Skin of body (tissue), 2 donors: Measurements from ENCODE around the gene EVA1C. TPM values are rescaled to one million over a fixed set of nuclear protein-coding genes. Genes with fewer than 3 reads are reported as not detected.
"Not testable (repeated sequence)": the region's sequence is repeated elsewhere in the genome, so short reads cannot be mapped to it uniquely, and the experiment has no call there.

ENCODE experiments used
- DNase-seq: peaks from one replicate; lab custom pipeline; 2025; lab: John Stamatoyannopoulos, UW
- total RNA-seq: library from RNA; depleted of rRNA; stranded (reverse); fragments of >200 nt; gene quantifications from one replicate; pipeline ENCODE4 v1.2.3, GENCODE V29; 2014

EVA1C gene
- total RNA-seq, 1 donor from 2014 or later: 5.3 TPM

DNA sequence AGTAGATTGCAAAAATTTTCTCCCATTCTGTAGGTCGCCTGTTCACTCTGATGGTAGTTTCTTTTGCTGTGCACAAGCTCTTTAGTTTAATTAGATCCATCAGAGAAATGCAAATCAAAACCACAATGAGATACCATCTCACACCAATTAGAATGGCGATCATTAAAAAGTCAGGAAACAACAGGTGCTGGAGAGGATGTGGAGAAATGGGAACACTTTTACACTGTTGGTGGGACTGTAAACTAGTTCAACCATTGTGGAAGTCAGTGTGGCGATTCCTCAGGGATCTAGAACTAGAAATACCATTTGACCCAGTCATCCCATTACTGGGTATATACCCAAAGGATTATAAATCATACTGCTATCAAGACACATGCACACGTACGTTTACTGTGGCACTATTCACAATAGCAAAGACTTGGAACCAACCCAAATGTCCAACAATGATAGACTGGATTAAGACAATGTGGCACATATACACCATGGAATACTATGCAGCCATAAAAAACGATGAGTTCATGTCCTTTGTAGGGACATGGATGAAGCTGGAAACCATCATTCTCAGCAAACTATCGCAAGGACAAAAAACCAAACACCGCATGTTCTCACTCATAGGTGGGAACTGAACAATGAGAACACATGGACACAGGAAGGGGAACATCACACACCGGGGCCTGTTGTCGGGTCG is 21.8 kb upstream of the EVA1C start:
- not testable (repeated sequence) for DNase-seq

DNA sequence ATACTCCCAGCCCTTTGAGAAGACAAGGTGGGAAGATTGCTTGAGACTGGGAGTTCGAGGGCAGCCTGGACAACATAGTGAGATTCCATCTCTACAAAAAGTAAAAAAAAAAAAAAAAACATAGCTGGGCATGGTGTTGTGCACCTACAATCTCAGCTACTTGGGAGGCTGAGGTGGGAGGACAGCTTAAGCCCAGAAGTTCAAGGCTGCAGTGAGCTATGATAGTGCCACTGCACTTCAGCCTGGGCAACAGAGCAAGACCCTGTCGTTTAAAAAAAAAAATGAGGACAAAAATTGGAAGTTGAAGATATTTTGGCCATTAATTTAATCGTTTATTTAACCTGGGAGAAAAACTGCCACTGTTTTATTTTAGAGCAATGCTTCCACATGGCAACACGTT is 20.8 kb upstream of the EVA1C start:
- no peak for DNase-seq

DNA sequence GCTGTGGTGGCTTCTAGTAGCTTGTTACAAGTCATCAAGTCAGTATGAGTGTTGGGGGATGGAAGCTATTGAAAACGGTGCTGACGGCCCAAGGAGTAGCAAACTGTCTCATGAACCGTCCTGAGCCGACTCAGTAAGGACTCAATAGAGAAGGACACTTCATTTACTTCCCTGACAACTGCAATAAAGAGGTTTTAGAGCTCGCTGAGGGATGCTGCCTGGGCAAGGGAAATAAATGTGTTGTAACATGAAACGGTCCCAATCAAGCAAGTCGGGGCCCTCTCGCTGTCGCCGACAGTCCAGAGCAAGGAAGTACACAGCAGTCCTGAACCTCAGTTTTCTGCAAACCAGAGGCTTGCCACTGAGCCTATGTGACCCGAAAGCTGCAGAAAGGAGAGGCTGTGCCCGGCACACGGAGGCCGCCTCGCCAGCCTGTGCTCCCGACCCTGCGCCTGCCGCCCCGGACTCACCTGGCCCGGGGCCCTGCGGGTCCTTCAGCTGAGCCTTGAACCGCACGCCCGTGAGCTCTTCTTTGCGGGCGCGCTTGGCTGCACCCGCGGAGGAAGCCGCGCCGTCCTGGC is 20.1 kb upstream of the EVA1C start:
- DNase-seq: no peak

DNA sequence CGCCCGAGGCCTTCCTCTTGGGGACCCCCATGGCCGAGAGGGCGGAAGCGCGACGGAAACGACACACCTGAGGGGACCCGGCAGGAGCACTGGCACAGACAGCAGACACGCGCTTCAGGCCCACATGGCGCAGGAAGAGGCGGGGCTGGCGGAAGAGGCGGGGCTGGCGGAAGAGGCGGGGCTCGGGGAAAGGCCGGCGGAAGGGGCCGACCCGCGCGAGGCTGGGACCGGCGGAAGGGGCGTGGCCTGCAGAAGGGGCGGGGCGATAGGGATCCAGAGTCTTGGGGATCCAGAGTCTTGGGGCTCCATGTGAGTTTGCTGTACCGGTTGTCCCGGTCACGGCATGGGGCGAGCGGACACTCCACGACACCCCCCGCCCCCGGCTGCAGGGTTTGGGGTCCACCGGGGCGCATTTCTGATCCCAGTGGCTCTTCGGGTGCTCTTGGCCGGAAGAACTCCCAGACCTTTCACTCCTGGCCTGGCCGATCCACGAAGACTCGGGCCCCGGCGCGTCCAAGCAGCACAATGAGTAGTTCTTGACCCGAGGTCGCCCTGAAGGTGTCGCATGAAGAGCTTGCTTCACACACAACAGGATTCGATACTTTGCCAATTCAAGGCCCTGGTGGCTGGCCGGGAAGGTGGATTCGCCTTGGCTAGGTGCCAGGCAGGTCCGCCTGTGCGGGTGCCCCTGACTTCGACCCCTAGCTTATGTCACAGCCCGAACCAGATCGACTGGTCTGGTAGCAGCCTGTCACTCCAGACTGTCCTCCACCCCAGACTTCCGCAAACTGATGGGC is 19.4 kb upstream of the EVA1C start, which contains the start of gene URB1:
Gene URB1, minus strand, starts transcription at position 133 of the 797 bp plus-strand sequence. Its CDS starts 102 bp downstream, at position 31.
- DNase-seq: peak; percentile 64

DNA sequence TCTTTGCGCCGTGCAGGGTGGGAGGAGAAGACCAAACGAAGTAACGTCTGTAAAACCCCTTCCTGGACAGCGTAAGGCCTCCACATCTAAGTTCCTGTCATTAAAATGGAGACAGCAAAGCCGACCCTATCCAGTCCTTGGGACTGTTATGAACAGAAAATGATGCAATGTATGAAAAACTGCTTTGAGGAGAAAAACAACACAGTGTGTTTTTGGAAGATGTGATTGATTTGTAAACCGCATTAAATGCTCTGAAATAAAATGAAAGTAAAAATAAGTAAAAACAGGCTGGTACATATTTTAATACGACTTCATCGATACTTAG is 18.9 kb upstream of the EVA1C start:
- no peak for DNase-seq

DNA sequence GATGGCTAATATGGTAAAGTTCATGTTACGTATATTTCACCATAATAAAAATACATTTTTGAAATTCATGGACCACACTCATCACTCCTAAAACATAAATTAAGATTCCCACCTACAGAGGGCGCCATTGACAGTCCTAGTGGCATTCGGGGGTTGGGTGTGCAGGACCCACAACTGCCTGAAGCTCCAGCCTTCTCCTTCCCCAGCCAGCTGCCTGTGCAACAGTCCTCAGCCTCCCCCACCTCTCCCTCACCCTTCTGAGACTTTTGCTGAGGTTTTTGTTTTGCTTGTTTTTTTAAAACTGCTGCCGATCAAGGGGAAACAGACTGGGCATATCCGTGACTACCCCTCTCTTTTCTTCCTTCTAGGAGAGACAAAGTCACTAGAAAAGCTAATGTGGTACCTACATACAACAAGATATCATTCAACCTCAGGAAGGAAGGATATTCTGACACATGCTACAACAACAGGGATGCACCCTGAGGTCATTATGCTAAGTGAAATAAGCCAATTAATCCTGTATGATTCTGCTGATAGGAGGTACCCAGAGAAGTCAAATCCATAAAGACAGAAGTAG is 9.2 kb upstream of the EVA1C start:
- peak; percentile 16 for DNase-seq

DNA sequence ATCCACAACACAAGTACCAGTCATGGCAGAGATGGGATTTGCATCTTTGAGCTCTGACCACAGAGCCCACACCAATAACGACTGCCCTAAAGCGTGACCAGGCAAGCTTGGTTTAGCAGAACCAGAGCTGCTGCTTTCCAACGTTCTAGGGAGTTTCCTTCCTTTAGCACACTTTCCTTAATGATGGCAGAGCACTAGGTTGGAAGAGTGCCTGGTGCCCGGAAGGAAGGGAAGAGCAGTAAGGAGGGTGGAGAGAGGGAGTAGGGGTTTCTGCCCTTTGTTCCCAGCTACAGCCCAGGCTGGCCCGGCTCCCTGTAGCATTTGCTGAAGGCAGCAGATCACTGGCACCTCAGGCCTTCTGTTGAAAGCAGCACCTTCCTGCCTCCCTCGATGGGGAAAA is 6.1 kb upstream of the EVA1C start:
- no peak for DNase-seq

DNA sequence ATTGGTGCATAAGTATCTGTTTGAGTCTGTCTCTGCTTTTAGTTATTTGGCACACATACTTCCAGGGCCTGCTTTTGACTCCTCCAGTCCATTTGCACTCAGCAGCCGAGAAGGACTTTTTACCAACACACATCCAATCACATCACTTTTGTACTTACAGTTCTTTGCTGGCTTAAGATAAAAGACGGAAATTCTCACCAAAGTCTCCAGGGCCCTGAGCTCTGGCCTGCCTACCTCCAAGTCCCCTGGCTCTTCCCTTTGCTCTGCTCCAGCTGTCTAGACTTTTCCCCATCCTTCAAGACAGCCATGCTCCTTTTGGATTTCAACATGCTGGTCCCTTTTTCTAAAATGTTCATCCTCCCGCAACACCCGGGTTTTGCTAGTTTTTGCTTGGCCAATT is 2.2 kb upstream of the EVA1C start:
- no peak for DNase-seq

DNA sequence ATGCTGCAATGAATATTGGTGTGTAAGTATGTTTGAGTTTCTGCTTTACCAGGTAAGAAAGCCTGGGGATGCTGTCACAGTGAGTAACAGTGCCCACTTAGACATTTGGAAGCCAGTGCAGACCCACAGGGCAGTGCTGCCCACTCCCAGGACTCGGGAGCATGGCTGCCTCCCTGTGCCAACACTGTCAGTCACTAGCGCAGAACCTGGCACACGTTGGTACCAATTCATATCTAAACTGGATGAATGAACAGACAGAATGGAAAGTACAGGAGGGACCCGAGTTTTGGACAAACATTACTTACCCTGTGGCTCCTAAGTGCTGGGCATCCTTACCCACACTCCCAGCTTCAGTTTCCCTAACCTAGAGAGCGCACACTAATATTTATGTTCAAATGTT is 1.6 kb upstream of the EVA1C start:
- no peak for DNase-seq

DNA sequence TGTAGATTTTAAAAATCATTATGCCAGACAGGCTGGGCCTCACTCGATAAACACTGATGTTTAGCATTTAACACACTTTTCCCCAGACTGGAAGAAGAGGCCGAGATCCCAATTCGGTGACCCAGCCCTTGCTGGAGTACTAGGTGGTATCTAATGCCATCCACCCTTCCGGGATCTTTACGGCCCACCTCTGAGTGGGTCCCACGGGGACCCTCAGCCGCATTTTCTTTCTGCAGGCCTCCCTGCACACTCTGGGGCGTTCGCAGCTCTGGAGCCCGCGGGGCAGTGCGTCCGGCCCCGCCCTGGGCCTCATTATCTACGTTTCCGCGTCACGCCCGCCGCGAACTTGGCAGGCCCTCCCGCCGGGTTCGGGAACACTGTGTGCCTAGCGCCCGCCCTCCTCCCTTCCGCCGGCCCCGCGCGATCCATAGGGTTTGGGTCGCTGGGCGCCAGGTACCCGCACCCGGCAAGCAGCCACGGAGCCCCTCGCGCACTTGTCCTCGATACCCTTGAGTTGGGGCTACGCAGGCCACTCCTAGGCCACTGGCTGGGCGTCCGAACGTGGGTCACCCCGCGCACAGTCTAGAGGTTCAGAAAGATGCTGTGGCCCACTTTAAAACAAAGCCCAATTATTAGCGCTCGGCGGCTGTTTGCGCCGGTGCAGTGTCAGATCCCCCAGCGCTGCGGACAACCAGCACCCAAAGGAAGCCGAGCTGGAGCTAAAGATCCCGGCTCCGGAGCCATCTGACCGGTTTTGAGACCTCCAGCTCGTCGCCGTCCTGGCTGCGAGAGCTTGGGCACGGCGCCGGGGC is 950 bp upstream of the EVA1C start:
- DNase-seq: no peak

DNA sequence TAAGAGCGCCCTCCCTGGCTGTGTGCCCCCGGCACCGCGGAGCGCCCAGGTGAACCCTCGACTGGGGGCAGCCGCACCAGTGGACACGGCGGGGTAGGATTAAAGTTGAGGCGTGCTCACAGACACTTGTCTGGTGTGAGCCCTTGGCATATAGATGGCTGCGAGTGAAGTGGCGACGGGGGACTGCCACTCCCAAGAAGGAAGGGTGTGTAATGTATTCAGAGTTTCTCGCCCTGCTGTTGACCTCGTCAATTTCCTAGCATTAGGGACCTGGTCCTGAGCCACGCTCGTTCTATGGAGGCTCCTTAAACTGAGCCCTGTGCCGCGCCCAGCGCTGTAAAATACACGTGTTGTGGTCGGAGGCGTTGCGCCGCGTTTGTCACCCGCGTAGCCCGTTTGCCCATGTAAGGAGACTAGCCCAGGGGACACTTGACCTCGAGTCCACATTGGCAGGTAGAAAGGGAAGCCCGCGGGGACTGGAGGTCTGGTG is 554 bp downstream of the EVA1C start:
- no peak for DNase-seq

DNA sequence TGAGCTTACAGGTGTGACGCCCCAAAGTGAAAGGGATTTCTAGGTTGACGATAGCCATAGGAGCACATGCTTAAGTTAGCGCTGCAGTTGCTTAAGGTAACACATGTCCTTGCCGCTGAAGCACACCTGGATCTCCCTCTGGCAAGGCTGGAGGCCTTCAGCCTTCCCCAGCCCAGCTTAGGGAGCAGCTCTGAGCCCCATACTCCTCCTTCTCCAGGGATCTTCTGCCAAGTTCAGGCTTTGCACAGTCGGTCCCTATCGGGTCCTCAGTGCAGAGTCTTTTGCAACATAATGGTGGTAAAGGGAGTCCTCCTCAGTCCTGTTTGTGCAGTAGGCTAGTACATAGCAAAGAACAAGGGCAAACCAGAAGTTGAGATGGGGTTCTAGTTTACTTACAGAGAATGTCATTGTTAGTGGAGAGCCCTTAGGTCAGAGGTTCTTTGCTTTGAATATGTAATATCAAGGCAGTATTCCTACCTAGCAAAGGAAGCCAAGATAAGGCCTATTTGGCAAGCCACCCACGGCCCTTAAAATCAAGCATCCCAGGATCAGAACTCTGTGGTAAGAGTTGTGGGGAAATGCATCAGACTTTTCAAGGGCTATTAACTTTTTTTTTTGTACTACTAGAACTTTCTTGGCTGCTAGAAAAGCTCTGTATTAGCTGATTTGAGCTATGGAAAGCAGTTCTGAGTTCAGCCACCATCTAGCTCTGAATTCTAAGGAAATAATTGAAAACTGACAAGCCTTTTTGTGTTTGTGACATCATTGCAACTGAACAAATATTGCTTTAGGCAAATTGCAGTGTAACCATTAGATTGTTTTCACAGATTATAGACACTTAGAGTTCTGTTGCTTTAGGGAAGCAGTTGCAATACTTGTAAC is 1.4 kb downstream of the EVA1C start:
- no peak for DNase-seq

DNA sequence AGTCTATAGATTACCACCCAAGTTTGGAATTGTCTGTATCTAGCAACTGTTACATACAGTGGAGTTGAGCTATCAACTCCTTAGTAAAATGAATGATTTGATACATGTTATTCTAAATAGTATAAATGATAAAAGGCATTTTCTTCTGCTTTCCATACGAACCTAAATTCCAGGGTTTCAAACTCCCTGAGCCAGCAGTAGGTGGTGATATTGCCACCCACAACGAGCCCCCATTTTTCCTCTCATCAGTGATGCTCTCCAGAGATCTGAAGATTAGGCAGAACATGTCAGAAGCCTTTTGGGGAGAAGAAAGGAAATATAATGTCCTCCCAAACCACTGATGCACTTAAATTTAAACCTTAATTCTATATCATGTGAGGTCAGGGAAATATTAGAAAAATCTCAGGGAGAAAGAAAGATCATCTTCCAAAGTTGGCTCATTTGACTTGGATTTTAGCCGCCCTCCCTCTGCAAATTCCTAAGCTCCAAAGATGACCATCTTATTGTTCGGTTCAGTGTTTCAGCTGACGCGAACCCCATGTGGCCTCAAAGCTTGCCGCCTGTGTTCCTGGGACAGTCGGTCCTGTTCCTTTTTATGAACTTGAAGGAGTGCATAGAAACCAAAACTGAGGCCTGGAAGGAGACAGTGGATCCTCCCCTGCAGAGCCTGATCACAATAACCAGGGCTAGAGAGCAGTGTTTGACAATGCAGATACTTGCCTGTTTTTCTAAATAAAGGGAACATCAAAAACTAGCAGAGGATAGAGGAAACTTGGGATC is 2.3 kb downstream of the EVA1C start:
- no peak for DNase-seq

DNA sequence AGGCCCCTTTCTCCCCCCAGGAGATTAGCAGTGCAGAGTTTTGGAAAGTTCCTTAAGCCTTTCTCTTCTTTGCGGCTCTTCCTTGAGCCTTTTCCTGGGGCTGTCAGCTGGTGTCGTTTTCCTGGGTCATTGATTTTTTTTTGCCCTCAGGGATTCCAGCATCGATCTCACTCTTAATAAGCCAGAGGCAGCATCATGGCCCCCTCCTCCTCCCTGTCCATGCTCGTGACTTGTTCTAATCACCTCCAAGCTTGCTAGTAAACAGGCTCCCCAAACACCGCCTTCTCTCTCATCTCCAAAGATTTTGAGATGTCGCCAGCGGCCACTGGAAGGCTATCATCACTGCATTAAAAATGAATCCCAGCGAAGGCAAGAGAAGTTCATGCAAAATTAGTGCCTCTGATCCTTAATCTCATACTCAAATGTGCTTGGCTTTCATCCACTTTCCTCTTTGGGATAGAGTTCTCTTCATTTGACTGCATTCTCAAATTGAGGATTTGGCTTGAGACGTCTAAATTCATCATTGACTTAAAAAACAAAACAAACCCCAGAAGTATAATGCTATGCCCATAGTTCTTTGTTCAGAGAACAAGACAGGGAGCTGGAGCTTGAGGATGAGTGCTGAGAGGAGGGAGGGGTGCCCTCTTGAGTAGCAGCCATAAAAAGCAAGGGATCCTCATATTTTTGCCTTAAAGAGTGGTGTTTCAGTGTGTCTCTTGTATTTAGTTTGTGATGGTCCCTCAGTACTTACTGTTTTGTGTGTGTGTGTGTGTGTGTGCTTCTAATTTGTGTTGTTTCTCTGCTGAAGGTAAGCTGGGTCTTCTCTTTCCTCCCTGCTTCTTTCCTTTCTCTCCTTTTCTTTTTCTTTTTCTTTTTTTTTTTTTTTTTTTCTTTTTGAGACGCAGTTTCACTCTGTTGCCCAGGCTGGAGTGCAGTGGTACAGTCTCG is 3.2 kb downstream of the EVA1C start:
- no peak for DNase-seq

DNA sequence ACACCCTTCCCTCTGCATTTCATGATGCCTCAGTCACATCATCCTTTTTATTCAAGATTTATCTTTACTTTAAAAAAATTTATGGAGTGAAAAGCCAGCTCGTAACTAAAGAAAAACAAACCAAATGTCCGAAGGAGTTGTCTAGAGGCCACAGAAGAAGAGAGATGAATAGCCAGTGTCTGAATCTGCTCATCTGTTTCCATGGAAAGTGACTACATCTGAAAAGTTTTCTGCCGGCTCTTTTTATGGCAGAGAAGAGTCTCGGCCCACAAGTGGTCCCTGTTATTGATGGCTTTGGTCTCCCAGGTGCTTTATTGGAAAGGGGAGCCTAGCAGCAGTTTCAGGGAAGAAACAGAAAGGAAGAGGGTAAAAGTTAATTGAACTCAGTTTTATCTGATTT is 5.6 kb downstream of the EVA1C start:
- no peak for DNase-seq

DNA sequence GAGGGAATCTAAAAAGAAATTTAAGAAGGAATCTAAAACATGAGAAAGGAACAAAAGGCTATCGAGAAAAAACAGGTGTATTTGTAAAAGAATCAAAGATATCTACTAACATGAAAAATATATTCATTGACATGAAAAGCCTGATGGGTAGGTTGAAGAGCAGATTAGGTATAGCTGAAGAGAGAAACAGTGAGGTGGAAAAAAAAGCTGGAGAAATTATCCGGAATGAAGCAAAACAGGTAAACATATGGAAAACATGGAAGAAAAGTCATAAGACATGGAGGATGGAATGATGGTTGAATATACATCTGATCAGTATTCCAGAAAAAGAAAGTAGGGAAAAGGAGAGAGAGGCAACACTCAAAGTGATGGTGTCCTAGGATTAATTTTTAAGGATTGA is 9.6 kb downstream of the EVA1C start:
- no peak for DNase-seq

DNA sequence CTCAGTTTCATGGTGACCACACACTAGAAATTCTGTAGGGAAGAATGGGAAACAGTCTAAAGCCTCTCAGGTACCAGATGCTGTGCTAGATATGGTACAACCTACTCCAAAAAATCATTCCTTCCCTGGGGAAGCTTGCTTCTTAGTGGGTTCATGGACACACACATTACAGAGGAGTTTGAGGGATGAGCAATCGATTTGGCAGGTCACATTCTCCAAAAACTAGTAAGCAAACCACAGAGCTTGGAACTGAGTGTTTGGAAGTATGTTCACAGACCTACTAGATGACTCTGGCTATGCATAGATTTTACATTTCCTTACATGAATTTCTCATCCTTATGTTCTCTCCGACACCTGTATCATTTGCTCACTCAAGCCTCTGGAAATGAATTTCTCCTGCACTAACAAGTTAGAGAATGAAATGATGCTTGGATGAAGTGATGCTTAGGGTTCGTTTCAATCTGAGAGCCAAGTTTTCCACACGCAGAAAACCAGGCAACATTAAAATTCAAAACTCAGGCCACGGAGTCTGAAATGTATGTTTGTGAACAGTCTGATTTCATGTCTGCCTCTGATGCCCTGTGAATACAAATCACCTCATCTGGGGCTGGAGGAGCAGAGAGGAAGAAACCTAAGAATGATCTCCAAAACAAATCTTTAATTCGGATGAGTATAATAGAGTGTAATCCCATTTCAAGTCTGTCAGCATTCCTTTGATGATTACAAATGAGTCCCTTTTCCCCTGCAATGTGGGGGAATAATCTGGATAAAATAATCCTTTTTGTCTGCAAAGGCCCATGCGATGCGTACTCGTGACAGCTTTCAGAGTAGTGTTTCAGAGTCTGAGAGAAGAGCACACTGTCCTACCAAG is 11.0 kb downstream of the EVA1C start:
- no peak for DNase-seq

DNA sequence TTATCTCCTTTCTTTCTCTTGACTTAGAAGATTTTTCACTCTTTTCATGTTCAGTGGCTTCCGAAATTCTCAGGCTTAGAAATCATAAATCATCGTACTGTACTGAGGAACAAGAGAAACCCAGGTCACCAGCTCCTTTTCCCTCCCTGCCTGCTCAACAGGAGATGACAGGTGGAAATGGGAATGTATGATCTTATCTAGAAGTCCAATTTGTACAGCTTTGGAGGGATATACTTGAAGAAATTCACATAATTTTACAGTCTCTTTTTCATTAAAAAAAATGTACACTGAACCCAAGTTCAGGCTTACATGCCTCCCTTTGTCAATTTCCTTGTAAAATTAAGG is 11.7 kb downstream of the EVA1C start:
- no peak for DNase-seq
